Measurements from ENCODE around the gene RAD51B.

DNA sequence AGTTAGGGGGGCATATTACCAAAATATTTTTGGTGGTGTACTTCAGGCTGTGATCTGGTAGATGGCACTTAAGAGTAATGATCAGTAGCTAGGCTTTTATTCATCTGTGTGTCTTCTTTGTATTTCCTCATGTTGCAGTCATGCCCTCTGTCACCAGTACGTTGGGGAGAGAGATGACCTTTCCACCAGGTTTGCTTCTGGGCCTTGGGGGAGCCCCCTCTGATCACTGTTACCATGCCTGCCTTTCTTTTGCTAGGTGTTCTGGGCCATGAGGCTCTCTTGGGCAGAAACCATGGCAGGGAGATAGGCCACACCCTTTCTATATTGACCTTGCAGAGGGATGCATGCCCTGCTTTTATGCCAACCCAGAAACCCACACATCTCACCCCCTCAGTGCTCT, 208.5 kb downstream of the RAD51B start:
- TF ChIP-seq POLR2A (IDR thresholded peaks at IDR 0.05) (no peak), EP300 (IDR thresholded peaks at IDR 0.05) (no peak)
- TF ChIP-seq, protein P1, sequence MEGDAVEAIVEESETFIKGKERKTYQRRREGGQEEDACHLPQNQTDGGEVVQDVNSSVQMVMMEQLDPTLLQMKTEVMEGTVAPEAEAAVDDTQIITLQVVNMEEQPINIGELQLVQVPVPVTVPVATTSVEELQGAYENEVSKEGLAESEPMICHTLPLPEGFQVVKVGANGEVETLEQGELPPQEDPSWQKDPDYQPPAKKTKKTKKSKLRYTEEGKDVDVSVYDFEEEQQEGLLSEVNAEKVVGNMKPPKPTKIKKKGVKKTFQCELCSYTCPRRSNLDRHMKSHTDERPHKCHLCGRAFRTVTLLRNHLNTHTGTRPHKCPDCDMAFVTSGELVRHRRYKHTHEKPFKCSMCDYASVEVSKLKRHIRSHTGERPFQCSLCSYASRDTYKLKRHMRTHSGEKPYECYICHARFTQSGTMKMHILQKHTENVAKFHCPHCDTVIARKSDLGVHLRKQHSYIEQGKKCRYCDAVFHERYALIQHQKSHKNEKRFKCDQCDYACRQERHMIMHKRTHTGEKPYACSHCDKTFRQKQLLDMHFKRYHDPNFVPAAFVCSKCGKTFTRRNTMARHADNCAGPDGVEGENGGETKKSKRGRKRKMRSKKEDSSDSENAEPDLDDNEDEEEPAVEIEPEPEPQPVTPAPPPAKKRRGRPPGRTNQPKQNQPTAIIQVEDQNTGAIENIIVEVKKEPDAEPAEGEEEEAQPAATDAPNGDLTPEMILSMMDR (IDR thresholded peaks at IDR 0.05) = no peak

Data from tibial nerve (tissue), 4 donors.